Measurements from ENCODE around the gene ZMIZ1.

ZMIZ1 gene

GRCh38 chr10:79131836-79132631, 63.3 kb downstream of the ZMIZ1 start:
- TF ChIP-seq, protein P1, sequence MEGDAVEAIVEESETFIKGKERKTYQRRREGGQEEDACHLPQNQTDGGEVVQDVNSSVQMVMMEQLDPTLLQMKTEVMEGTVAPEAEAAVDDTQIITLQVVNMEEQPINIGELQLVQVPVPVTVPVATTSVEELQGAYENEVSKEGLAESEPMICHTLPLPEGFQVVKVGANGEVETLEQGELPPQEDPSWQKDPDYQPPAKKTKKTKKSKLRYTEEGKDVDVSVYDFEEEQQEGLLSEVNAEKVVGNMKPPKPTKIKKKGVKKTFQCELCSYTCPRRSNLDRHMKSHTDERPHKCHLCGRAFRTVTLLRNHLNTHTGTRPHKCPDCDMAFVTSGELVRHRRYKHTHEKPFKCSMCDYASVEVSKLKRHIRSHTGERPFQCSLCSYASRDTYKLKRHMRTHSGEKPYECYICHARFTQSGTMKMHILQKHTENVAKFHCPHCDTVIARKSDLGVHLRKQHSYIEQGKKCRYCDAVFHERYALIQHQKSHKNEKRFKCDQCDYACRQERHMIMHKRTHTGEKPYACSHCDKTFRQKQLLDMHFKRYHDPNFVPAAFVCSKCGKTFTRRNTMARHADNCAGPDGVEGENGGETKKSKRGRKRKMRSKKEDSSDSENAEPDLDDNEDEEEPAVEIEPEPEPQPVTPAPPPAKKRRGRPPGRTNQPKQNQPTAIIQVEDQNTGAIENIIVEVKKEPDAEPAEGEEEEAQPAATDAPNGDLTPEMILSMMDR (IDR thresholded peaks at IDR 0.05; ENCODE audit: low read depth, low read length): no peak
- H3K4me3 ChIP-seq (replicated peaks in 1 of 2; ENCODE audit: low read depth in 2 of 2, low read length in 2 of 2): no peak overlapping the region
- no peak for DNase-seq (ENCODE audit: low read depth in 2 of 2)

- TF ChIP-seq, protein P1 (IDR thresholded peaks at IDR 0.05; ENCODE audit: low read depth, low read length): no peak
- no peak for DNase-seq (ENCODE audit: low read depth in 2 of 2)
- H3K4me3 ChIP-seq (replicated peaks in 1 of 2; ENCODE audit: low read depth in 2 of 2, low read length in 2 of 2): no peak overlapping the region
Observed at GRCh38 chr10:79132681-79133381, 64.1 kb downstream of the ZMIZ1 start.

GRCh38 chr10:79133416-79133815, 64.7 kb downstream of the ZMIZ1 start:
- TF ChIP-seq, protein P1 (IDR thresholded peaks at IDR 0.05; ENCODE audit: low read depth, low read length): no peak
- DNase-seq (ENCODE audit: low read depth in 2 of 2): no peak

DNA sequence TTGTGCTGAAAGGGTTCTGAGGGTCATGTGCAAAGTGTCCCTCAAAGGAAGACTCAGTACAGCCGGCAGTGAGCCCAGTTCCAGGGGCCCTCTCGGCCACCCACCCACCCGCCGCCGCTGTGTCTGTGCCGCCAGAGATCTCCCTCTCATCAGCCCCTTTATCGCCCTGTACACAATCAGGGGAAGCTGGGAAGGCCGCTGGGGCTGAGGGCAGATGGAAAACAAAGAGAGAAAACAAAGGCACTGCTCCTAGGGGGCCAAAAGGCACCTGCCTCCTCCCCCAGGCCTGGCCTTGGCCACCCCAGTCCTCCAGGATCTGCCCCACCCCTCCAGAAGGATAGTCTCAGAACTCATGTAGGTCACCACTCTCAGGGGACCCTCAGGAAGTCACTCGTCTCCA, 67.0 kb downstream of the ZMIZ1 start:
- no peak for DNase-seq (ENCODE audit: low read depth in 2 of 2)
- TF ChIP-seq, protein P1 (IDR thresholded peaks at IDR 0.05; ENCODE audit: low read depth, low read length): no peak
- no peak overlapping the region for H3K4me3 ChIP-seq (replicated peaks in 1 of 2; ENCODE audit: low read depth in 2 of 2, low read length in 2 of 2)

More at GRCh38 chr10:79133416-79133815, 64.7 kb downstream of the ZMIZ1 start:
- no peak overlapping the region for H3K4me3 ChIP-seq (replicated peaks in 1 of 2; ENCODE audit: low read depth in 2 of 2, low read length in 2 of 2)

- TF ChIP-seq, protein P1 (IDR thresholded peaks at IDR 0.05; ENCODE audit: low read depth, low read length): no peak
- no peak for DNase-seq (ENCODE audit: low read depth in 2 of 2)
Observed at GRCh38 chr10:79136236-79137005, 67.7 kb downstream of the ZMIZ1 start.

DNA sequence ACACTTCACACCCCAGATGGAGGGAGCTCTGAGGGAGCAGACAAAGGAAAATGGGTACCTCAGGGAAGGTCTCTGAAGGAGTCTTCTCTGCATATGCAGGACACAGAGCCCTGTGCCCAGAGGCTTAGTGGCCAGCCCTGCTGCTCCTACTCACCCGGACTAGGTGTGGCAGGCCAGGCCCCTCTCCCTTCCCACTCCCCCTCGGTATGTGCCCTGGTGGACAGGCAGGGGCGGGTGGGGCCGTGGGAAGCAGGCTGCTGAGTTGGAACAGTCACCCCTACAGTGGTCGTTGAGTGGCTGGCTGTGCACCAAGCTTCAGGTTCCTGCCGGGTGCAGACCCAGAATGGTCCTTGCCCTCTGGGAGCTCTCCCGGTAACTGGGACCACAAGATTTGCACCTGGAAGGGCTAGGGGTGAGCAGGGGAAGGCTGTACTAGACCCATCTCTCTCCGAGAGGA, 68.6 kb downstream of the ZMIZ1 start:
- H3K4me3 ChIP-seq (replicated peaks in 1 of 2; ENCODE audit: low read depth in 2 of 2, low read length in 2 of 2): no peak overlapping the region
- DNase-seq (ENCODE audit: low read depth in 2 of 2): no peak
- TF ChIP-seq, protein P1 (IDR thresholded peaks at IDR 0.05; ENCODE audit: low read depth, low read length): no peak

More at GRCh38 chr10:79136236-79137005, 67.7 kb downstream of the ZMIZ1 start:
- H3K4me3 ChIP-seq (replicated peaks in 1 of 2; ENCODE audit: low read depth in 2 of 2, low read length in 2 of 2): no peak overlapping the region

Data from cardiac fibroblast (primary cell).